HepG2 (cell line): ENCODE results near the gene MRRF. TPM values are rescaled to one million over a fixed set of nuclear protein-coding genes. Genes with fewer than 3 reads are reported as not detected.

Source experiments
- ATAC-seq: fragments of 200-7000 bp; cut with Tn5 transposase; 3 replicates; pipeline ENCODE4 v1.9.1; 2020; ENCODE audit warnings: mild to moderate bottlenecking, moderate library complexity
- BruUV-seq: library from RNA; stranded (reverse); fragments of 400-500 nt; replicated peaks from 2 replicates; lab custom pipeline; 2021; lab: Mats Ljungman, UMichigan
- CTCF ChIA-PET: fragments of 300-600 bp; formaldehyde crosslinking; extraction: SDS; loops from one replicate; lab custom pipeline; 2021; ENCODE audit warnings: low total read pairs, inconsistent platforms, low intra/inter-chr PET ratio; lab: Yijun Ruan, JAX
- POLR2A ChIA-PET: fragments of 350-600 bp; sonication (Branson Sonifier 250); formaldehyde crosslinking; loops from one replicate; lab custom pipeline; 2020; ENCODE audit warnings: antibody characterized with exemption, inconsistent platforms; lab: Yijun Ruan, JAX
- DNase-seq: peaks from one replicate; pipeline ENCODE4 v3.0.0-alpha.2; 2015; ENCODE audit warnings: low spot score
- FAIRE-seq: peaks from 3 replicates; lab custom pipeline; 2011; peaks lifted over from hg19 to GRCh38; lab: Jason Lieb, UNC
- H2AFZ ChIP-seq: one replicate; pipeline ENCODE4 v1.6.1; 2011; ENCODE audit warnings: low read length, inconsistent platforms
- H3K27ac ChIP-seq: fragments of 300-600 bp; 3 replicates; pipeline ENCODE4 v1.8.0; 2011; ENCODE audit warnings: mixed run types, mild to moderate bottlenecking, mixed read lengths, low read length, inconsistent platforms; ENCODE audit not compliant: insufficient read depth; ENCODE audit errors: extremely low read length
- H3K27me3 ChIP-seq, 2 experiments: fragments of 200-600 bp in 1 of 2; 2 replicates in 1 of 2; 3 replicates in 1 of 2; pipeline versions ENCODE4 v1.6.0 to v1.8.0; 2011; ENCODE audit warnings: low read length in 2 of 2, mild to moderate bottlenecking in 2 of 2, moderate library complexity in 2 of 2, inconsistent platforms in 1 of 2; ENCODE audit not compliant: insufficient read depth in 2 of 2, control insufficient read depth in 1 of 2
- H3K36me3 ChIP-seq, 2 experiments: fragments of 200-600 bp in 1 of 2; replicated peaks in 1 of 2; 2 replicates in 1 of 2; 3 replicates in 1 of 2; pipeline versions ENCODE4 v1.5.1 to v1.8.0; 2011; ENCODE audit warnings: low read length in 2 of 2, inconsistent platforms in 1 of 2; ENCODE audit not compliant: insufficient read depth in 2 of 2, control insufficient read depth in 1 of 2
- H3K4me1 ChIP-seq: 2 replicates; pipeline ENCODE4 v1.5.1; 2012; ENCODE audit warnings: low read length, inconsistent platforms; ENCODE audit not compliant: insufficient read depth
- H3K4me2 ChIP-seq: 2 replicates; pipeline ENCODE4 v1.6.0; 2011; ENCODE audit warnings: low read depth, low read length, inconsistent platforms
- H3K4me3 ChIP-seq, 3 experiments: fragments of 200-600 bp in 1 of 3; sonication (generic), shearing (Covaris generic) in 1 of 3; replicated peaks in 1 of 3; 2 replicates each; pipeline ENCODE4 v1.5.1; 2011 to 2016; ENCODE audit warnings: low read length in 3 of 3, inconsistent platforms in 2 of 3, low read depth in 2 of 3, mild to moderate bottlenecking in 2 of 3, control low read depth in 1 of 3, mixed read lengths in 1 of 3; ENCODE audit not compliant: insufficient read depth in 1 of 3
- H3K79me2 ChIP-seq: one replicate; pipeline ENCODE4 v1.6.1; 2011; ENCODE audit warnings: low read length, inconsistent platforms; ENCODE audit not compliant: insufficient read depth
- H3K9ac ChIP-seq: 2 replicates; pipeline ENCODE4 v1.6.0; 2011; ENCODE audit warnings: mild to moderate bottlenecking, low read depth, low read length, inconsistent platforms; ENCODE audit not compliant: insufficient read depth
- H3K9me3 ChIP-seq: 2 replicates; pipeline ENCODE4 v1.5.1; 2012; ENCODE audit warnings: mild to moderate bottlenecking, low read length
- H4K20me1 ChIP-seq: 2 replicates; pipeline ENCODE4 v1.6.0; 2011; ENCODE audit warnings: inconsistent platforms, mild to moderate bottlenecking, low read length, moderate library complexity; ENCODE audit not compliant: insufficient read depth
- ARHGAP35 ChIP-seq: sonication (generic); formaldehyde crosslinking; IDR thresholded peaks from 2 replicates; pipeline ENCODE4 v1.9.0; 2022; ENCODE audit warnings: mild to moderate bottlenecking, inconsistent platforms, moderate library complexity, missing genetic modification reagents, borderline replicate concordance
- ATF4 ChIP-seq, 2 experiments: fragments of 450-650 bp in 1 of 2; sonication (generic) in 1 of 2; formaldehyde crosslinking; IDR thresholded peaks; 2 replicates each; pipeline versions ENCODE4 v1.5.0 to v1.8.0; 2020 to 2022; ENCODE audit warnings: mild to moderate bottlenecking in 1 of 2, missing genetic modification reagents in 1 of 2
- EHMT2 ChIP-seq: fragments of 200-600 bp; sonication (generic); IDR thresholded peaks from 2 replicates; pipeline ENCODE4 v1.7.0; 2017; ENCODE audit warnings: antibody characterized with exemption, low read depth, low read length, borderline replicate concordance
- HMG20A ChIP-seq: IDR thresholded peaks from 2 replicates; pipeline ENCODE4 v1.6.1; 2016; ENCODE audit warnings: borderline replicate concordance
- KDM5B ChIP-seq: sonication (generic); formaldehyde crosslinking; IDR thresholded peaks from 2 replicates; pipeline ENCODE4 v1.4.0; 2020; ENCODE audit warnings: missing genetic modification reagents, mild to moderate bottlenecking, borderline replicate concordance
- YY1 ChIP-seq: IDR thresholded peaks from 2 replicates; pipeline ENCODE4 v1.6.1; 2011; ENCODE audit warnings: low read length, low read depth, moderate library complexity, mild to moderate bottlenecking; ENCODE audit not compliant: insufficient read depth, insufficient replicate concordance
- ZNF12 ChIP-seq: sonication (generic); formaldehyde crosslinking; IDR thresholded peaks from 2 replicates; pipeline ENCODE4 v1.5.0; 2020; ENCODE audit warnings: missing genetic modification reagents
- ZNF230 ChIP-seq: sonication (generic); formaldehyde crosslinking; IDR thresholded peaks from 2 replicates; pipeline ENCODE4 v1.4.0; 2020; ENCODE audit warnings: mild to moderate bottlenecking, missing genetic modification reagents
- ZNF430 ChIP-seq: sonication (generic); formaldehyde crosslinking; IDR thresholded peaks from 2 replicates; pipeline ENCODE4 v1.9.0; 2021; ENCODE audit warnings: mild to moderate bottlenecking, missing genetic modification reagents
- WGBS: methylation state at CpG from one replicate; pipeline ENCODE4 v1.1.6; 2017; ENCODE audit warnings: low lambda C conversion rate; 5-methylcytosine and 5-hydroxymethylcytosine counted together
- in situ Hi-C: cut with HindIII; loops from 2 replicates; pipeline ENCODE4 v1.10.0; 2017; ENCODE audit warnings: low pct_unique_long_range_greater_than_20kb; ENCODE audit not compliant: extremely low pct_ligation_motif_present
- intact Hi-C: fragments of 100-400 bp; cut with micrococcal nuclease; formaldehyde crosslinking; loops from one replicate; pipeline ENCODE4 v1.10.0; 2022; ENCODE audit not compliant: unreplicated experiment
- polyA plus RNA-seq, 8 experiments: library from polyadenylated mRNA; depleted of rRNA in 3 of 8; stranded (reverse) in 7 of 8; unstranded in 1 of 8; fragments of >200 nt; fragmentation: Illumina TruSeq in 4 of 8; extraction: Trizol in 4 of 8; gene quantifications; 2 replicates each; pipeline versions ENCODE4 v1.2.1 to v1.2.3, GENCODE V29; 2011 to 2016; ENCODE audit warnings: low read depth in 4 of 8, missing spikeins in 1 of 8, mixed read lengths in 1 of 8; ENCODE audit not compliant: insufficient read depth in 1 of 8
- total RNA-seq, 5 experiments: library from RNA; depleted of rRNA; stranded (reverse); fragments of >200 nt; fragmentation: Illumina TruSeq; extraction: Trizol; gene quantifications; 2 replicates each; pipeline ENCODE4 v1.2.3, GENCODE V29; 2016; ENCODE audit warnings: low read depth in 1 of 5
- TF ChIP-seq, protein P1 (sequence below): sonication (generic); formaldehyde crosslinking; IDR thresholded peaks from 2 replicates; pipeline ENCODE4 v1.4.0; 2020; ENCODE audit warnings: mild to moderate bottlenecking, missing genetic modification reagents

Gene MRRF
- total and polyA plus RNA-seq, 2 of the 13 experiments (the other 11 are each of a cell fraction or from before 2014, with no cell fraction given): 37.3 to 44.3 TPM

DNA sequence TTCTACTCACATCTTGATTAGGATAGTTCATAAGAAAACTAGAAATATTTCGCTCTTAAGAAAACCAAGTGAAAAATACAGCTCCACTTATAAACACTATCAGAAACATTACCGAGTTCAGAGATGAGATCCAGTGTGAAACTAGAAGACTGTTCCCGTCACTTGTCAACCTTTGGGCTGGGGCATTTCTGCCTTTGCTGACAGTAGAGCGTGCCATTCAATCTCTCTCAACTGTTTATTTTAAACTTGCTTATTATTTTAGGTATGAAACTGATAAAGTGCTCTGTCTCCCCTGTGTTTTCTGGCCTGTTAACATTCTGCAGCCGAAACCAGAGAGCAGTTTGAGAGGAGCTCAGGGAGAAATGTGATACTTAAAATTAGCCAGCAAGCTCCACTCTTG, 16.7 kb downstream of the MRRF start:
- no peak overlapping the region for H3K4me3 ChIP-seq
- H3K79me2 ChIP-seq: peaks cover 3% of the 10 kb centered on the region
- no peak overlapping the region for H3K27ac ChIP-seq
- no peak overlapping the region for H2AFZ ChIP-seq
- FAIRE-seq (no peak), DNase-seq (no peak), ATAC-seq (no peak)
- no peak overlapping the region for H3K9ac ChIP-seq
- H3K9me3 ChIP-seq: peaks cover 4% of the 10 kb centered on the region; the same call in 1 of the 2 replicates
- POLR2A ChIA-PET: no interaction called here
- H3K36me3 ChIP-seq: peaks cover 12 to 52% of the 10 kb centered on the region in 2 experiments
- H3K4me1 ChIP-seq: no peaks in the 10 kb centered on the region; the same call in 1 of the 2 replicates
- no peak for TF ChIP-seq KDM5B (CRISPR knock-in tag)
- no peak for TF ChIP-seq EHMT2
- no peak for TF ChIP-seq HMG20A (CRISPR knock-in tag)
- TF ChIP-seq ZNF430 (CRISPR knock-in tag): no peak
- no peak for TF ChIP-seq ARHGAP35 (CRISPR knock-in tag)
- TF ChIP-seq YY1: no peak
- no peak for TF ChIP-seq ATF4 (CRISPR knock-in tag; IDR thresholded peaks at IDR 0.05)
- no peak for TF ChIP-seq ZNF230
- TF ChIP-seq, protein P1, sequence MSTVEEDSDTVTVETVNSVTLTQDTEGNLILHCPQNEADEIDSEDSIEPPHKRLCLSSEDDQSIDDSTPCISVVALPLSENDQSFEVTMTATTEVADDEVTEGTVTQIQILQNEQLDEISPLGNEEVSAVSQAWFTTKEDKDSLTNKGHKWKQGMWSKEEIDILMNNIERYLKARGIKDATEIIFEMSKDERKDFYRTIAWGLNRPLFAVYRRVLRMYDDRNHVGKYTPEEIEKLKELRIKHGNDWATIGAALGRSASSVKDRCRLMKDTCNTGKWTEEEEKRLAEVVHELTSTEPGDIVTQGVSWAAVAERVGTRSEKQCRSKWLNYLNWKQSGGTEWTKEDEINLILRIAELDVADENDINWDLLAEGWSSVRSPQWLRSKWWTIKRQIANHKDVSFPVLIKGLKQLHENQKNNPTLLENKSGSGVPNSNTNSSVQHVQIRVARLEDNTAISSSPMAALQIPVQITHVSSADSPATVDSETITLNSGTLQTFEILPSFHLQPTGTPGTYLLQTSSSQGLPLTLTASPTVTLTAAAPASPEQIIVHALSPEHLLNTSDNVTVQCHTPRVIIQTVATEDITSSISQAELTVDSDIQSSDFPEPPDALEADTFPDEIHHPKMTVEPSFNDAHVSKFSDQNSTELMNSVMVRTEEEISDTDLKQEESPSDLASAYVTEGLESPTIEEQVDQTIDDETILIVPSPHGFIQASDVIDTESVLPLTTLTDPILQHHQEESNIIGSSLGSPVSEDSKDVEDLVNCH: no peak
- no peak for TF ChIP-seq ZNF12 (CRISPR knock-in tag)
- no TSS peak for BruUV-seq
- WGBS: 97% methylated on average over 5 of the region's 5 CpGs
- H3K4me2 ChIP-seq: no peak overlapping the region
- no peaks in the 10 kb centered on the region for H4K20me1 ChIP-seq
- in situ Hi-C loops (no loop called here), intact Hi-C loops (no loop called here)
- no peaks in the 10 kb centered on the region for H3K27me3 ChIP-seq
- CTCF ChIA-PET: no interaction called here
